Common myeloid progenitor, CD34-positive (primary cell): ENCODE data around the gene ACSS1.

Experiments used
- CTCF ChIA-PET: fragments of 350-600 bp; sonication (Branson Sonifier 250); formaldehyde crosslinking; loops from one replicate; lab custom pipeline; 2021; ENCODE audit warnings: antibody characterized with exemption; lab: Charles Lee
- POLR2A ChIA-PET: fragments of 350-600 bp; sonication (Branson Sonifier 250); formaldehyde crosslinking; loops from one replicate; lab custom pipeline; 2021; ENCODE audit warnings: antibody characterized with exemption; lab: Charles Lee
- DNase-seq, 3 donors: peaks; one replicate each; pipeline versions ENCODE4 v3.0.0 to v3.0.0-alpha.2; 2013
- H3K27ac ChIP-seq, 2 experiments: 1 replicate in 1 of 2; 2 replicates in 1 of 2; pipeline ENCODE4 v1.7.0; 2013; ENCODE audit warnings: inconsistent platforms in 2 of 2, low read length in 2 of 2, mild to moderate bottlenecking in 2 of 2, low read depth in 1 of 2, moderate library complexity in 1 of 2; ENCODE audit not compliant: severe bottlenecking in 2 of 2, insufficient read depth in 1 of 2, poor library complexity in 1 of 2
- H3K27me3 ChIP-seq, 5 experiments: replicated peaks in 2 of 5; 1 replicate in 3 of 5; 2 replicates in 2 of 5; pipeline versions ENCODE4 v1.6.1 to v1.7.0; 2013; ENCODE audit warnings: low read length in 4 of 5, mild to moderate bottlenecking in 2 of 5, moderate library complexity in 2 of 5, inconsistent platforms in 1 of 5; ENCODE audit not compliant: insufficient read depth in 5 of 5, control insufficient read depth in 4 of 5
- H3K36me3 ChIP-seq, 4 experiments: 1 replicate in 2 of 4; 2 replicates in 2 of 4; pipeline versions ENCODE4 v1.6.1 to v1.7.0; 2013; ENCODE audit warnings: low read length in 3 of 4, control low read depth in 1 of 4, mild to moderate bottlenecking in 1 of 4; ENCODE audit not compliant: control insufficient read depth in 4 of 4, insufficient read depth in 4 of 4
- H3K4me1 ChIP-seq, 4 experiments: 1 replicate in 3 of 4; 2 replicates in 1 of 4; pipeline versions ENCODE4 v1.6.1 to v1.7.1; 2013; ENCODE audit warnings: low read length in 3 of 4, mild to moderate bottlenecking in 3 of 4, control low read depth in 1 of 4, inconsistent platforms in 1 of 4, moderate library complexity in 1 of 4; ENCODE audit not compliant: control insufficient read depth in 4 of 4, insufficient read depth in 4 of 4; ENCODE audit errors: control extremely low read depth in 1 of 4
- H3K4me3 ChIP-seq, 7 experiments: 1 replicate in 4 of 7; 2 replicates in 3 of 7; pipeline versions ENCODE4 v1.5.1 to v1.7.0; 2013; ENCODE audit warnings: mild to moderate bottlenecking in 7 of 7, low read length in 6 of 7, moderate library complexity in 6 of 7, inconsistent platforms in 2 of 7, low read depth in 2 of 7, control low read depth in 1 of 7; ENCODE audit not compliant: insufficient read depth in 4 of 7, control insufficient read depth in 1 of 7; ENCODE audit errors: extremely low read depth in 1 of 7
- H3K9me3 ChIP-seq, 5 experiments: 1 replicate in 4 of 5; 2 replicates in 1 of 5; pipeline versions ENCODE4 v1.6.1 to v1.7.1; 2013; ENCODE audit warnings: low read length in 4 of 5, mild to moderate bottlenecking in 2 of 5, inconsistent platforms in 1 of 5, low read depth in 1 of 5, moderate library complexity in 1 of 5; ENCODE audit not compliant: control insufficient read depth in 4 of 5, insufficient read depth in 2 of 5; ENCODE audit errors: control extremely low read depth in 1 of 5
- WGBS: methylation state at CpG from one replicate; pipeline ENCODE4 v1.1.5; 2013; ENCODE audit not compliant: insufficient coverage; 5-methylcytosine and 5-hydroxymethylcytosine counted together

The ACSS1 gene

DNA sequence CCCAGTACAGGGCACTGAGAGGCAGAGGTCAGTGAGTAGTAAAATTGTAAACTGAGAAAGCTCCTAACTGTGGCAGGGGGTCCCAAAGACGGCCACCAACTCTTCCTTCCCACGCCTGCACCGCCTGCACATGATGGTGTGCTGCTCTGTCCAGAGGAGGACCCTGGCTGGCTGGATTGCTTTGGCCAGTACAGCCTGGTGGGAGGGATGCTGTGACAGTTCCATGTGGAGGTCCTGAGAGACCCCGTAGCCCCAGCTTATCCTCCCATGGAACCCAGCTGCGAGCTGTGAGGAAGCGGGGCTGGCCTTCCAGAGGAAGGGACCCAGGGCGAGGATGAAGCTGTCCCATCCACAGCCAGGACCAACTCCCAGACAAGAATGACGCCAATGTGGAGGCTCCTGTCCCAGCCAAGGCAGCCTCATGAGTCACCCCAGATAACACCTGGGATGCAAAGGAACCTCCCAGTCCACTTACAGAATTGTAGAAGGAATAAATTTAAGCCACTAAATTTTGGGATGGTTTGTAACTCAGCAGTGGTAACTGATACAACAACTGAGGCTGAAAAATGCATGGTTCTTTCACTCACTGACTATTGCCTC is 2.0 kb upstream of the ACSS1 start:
- DNase-seq = no peak
- ChIA-PET POLR2A (interaction anchor here (3.5 kb wide), 1 partner anchor 24 kb away, joined by 22 read pairs; no protein-coding TSS in a partner anchor), CTCF (interaction anchor here (0.7 to 5.5 kb wide), 8 partner anchors 22 to 119 kb away, joined by 3 to 33 read pairs (median 4); no protein-coding TSS in a partner anchor)
- 99% methylated on average over 7 of the region's 8 CpGs for WGBS
- Histone ChIP-seq H3K27me3 (peaks cover 0 to 5% (median 0%) of the 10 kb centered on the region in 5 experiments), H3K4me3 (no peak overlapping the region), H3K9me3 (no peaks in the 10 kb centered on the region), H3K36me3 (peaks cover 0 to 6% (median 0%) of the 10 kb centered on the region in 4 experiments), H3K27ac (no peak overlapping the region), H3K4me1 (peaks cover 0 to 40% (median 36%) of the 10 kb centered on the region in 4 experiments)

DNA sequence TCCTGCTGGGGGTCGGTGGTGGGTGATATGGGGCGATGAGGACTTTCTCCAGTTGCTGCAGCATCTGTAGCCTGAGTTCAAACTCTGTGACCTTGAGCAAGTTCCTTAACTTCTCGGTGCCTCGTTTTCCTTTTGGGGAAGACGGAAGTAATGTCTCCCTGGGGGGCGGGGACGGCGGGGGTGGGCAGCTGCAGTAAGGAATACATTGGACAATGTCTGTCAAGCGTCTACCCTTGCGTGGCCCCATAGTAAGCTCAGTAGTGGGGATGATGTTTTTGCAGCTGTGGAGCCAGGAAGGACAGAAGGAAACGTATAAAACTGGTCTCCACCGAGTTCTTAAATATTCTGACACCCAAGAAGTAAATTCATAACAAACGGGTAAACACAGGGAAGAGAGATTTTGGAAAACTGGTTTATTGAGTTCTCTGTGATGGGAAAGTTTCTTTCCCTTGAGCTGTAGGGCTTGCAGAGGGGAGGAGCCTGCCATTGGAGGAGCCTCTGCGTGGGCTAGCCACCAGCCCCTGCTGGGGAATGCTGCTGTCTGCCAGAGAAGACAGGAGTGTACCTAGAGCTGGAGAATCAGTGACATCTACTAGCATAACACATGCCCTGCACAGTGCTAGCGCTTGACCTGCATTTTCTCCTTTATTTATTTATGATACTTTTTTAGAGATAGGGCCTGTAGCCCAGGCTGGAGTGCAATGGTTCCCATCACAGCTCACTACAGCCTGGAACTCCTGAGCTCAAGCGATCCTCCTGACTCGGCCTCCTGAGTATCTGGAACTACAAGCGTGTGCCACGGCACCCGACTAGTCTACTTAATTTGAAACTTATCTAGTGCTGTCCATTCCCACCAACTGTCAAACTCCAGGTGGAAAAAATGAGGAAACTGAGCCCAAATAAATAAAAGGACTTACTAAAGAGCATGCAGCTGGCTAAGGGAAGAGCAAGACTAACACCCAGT is 1.2 kb upstream of the ACSS1 start:
- peaks cover 0 to 5% (median 0%) of the 10 kb centered on the region in 5 experiments for H3K27me3 ChIP-seq
- peaks cover 2 to 48% (median 42%) of the 10 kb centered on the region in 4 experiments for H3K4me1 ChIP-seq
- POLR2A ChIA-PET = interaction anchor here (1.5 to 3.5 kb wide), 2 partner anchors 24 to 64 kb away, joined by 3 to 22 read pairs; no protein-coding TSS in a partner anchor
- H3K36me3 ChIP-seq = peaks cover 0 to 6% (median 0%) of the 10 kb centered on the region in 4 experiments
- CTCF ChIA-PET = interaction anchor here (0.7 to 5.5 kb wide), 8 partner anchors 21 to 120 kb away, joined by 3 to 33 read pairs (median 4); no protein-coding TSS in a partner anchor
- H3K9me3 ChIP-seq = no peaks in the 10 kb centered on the region
- peak in 1 of 3 donors; percentile 52 for DNase-seq
- peak overlapping the region; percentile 67 to 87 (median 75) for H3K4me3 ChIP-seq
- peak overlapping the region; percentile 64 to 74 for H3K27ac ChIP-seq
- WGBS = 29% methylated on average over 13 of the region's 20 CpGs

DNA sequence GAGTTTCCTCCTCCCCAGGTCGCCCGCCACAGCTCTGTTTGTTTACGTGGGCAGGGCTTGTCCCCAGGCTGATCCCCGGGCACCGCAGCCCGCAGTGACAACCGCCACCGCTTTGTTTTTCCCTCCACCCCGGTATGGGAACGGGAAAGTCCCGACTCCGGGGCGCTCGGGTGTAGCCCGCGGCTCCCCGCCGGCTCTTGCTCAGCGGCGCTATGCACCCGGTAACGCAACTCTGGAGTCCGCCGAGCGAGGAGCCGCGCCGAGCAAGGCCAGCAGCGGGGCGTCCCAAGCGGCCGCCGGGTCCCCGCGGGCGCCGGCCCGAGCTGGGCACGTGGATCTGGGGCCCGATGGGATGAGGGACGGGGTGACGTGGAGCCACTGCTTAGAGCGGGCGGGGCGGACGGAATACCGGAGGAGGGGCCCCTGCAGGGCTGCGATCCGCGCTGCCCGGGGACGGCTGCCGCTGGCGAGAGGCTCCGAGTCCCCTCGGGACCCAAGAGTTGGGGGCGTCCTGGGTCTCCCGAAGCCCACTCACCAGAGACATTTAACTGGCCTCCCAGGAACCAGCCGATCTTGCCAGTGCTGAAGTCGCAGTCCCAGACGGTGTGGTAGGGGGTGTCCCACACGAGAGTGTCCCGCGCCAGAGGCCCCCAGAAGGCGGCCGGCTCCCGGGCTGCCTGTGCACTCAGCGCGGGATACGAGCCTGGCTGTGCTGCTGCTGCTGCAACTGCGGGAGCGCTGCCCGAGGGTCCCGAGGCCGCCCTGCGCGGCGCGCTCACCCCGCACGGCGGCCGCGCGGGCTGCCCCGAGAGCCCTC is 497 bp downstream of the ACSS1 start:
- no peaks in the 10 kb centered on the region for H3K9me3 ChIP-seq
- peak; percentile 69 to 89 (median 88) for DNase-seq
- H3K4me3 ChIP-seq = peak overlapping the region; percentile 67 to 87 (median 75)
- ChIA-PET POLR2A (interaction anchor here (1.5 to 3.5 kb wide), 2 partner anchors 22 to 62 kb away, joined by 3 to 22 read pairs; no protein-coding TSS in a partner anchor), CTCF (interaction anchor here (0.7 to 5.5 kb wide), 5 partner anchors 19 to 62 kb away, joined by 3 to 33 read pairs (median 3); no protein-coding TSS in a partner anchor)
- H3K36me3 ChIP-seq = peaks cover 0 to 6% (median 0%) of the 10 kb centered on the region in 4 experiments
- WGBS = under 1% methylated on average over 76 of the region's 86 CpGs
- H3K27ac ChIP-seq = peak overlapping the region; percentile 64 to 74
- peaks cover 9 to 65% (median 59%) of the 10 kb centered on the region in 4 experiments for H3K4me1 ChIP-seq
- H3K27me3 ChIP-seq = peaks cover 0 to 5% (median 0%) of the 10 kb centered on the region in 5 experiments

DNA sequence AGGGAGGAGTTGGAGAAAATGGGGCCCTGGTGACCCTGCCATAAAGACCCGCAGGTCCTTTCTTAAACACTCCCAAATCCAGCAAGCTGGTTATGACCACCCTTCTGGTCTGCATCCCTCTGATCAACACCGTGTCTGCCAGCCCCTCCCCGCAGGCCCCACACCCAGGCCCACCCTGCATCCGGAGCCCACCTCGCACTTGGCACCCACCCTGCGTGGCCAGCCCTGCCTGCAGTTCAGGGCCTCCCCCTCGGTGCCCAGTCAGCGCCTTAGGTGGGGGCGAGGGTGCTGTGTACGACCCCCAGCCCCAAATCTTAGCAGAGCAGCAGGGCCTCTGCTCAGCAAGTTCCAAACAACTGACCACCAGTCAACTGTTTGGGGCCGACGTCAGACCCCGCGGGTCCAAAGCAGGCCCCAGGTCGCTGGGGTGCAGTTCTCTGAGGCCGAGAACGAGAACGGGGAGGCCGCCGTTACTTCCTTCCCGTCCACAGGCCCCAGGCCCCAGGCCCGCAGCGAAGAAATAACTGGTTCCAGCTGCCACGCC is 1.2 kb downstream of the ACSS1 start:
- Histone ChIP-seq H3K4me3 (peak overlapping the region; percentile 67 to 87 (median 75)), H3K27me3 (peaks cover 0 to 5% (median 0%) of the 10 kb centered on the region in 5 experiments), H3K36me3 (peaks cover 0 to 6% (median under 1%) of the 10 kb centered on the region in 4 experiments), H3K9me3 (no peaks in the 10 kb centered on the region), H3K4me1 (peaks cover 9 to 67% (median 61%) of the 10 kb centered on the region in 4 experiments), H3K27ac (peak overlapping the region; percentile 64 to 74)
- POLR2A ChIA-PET = interaction anchor here (3.5 kb wide), 1 partner anchor 21 kb away, joined by 22 read pairs; no protein-coding TSS in a partner anchor
- WGBS = 5% methylated on average over 14 of the region's 24 CpGs
- DNase-seq = no peak
- CTCF ChIA-PET = interaction anchor here (0.6 to 5.5 kb wide), 5 partner anchors 23 to 62 kb away, joined by 3 to 33 read pairs (median 3); no protein-coding TSS in a partner anchor

DNA sequence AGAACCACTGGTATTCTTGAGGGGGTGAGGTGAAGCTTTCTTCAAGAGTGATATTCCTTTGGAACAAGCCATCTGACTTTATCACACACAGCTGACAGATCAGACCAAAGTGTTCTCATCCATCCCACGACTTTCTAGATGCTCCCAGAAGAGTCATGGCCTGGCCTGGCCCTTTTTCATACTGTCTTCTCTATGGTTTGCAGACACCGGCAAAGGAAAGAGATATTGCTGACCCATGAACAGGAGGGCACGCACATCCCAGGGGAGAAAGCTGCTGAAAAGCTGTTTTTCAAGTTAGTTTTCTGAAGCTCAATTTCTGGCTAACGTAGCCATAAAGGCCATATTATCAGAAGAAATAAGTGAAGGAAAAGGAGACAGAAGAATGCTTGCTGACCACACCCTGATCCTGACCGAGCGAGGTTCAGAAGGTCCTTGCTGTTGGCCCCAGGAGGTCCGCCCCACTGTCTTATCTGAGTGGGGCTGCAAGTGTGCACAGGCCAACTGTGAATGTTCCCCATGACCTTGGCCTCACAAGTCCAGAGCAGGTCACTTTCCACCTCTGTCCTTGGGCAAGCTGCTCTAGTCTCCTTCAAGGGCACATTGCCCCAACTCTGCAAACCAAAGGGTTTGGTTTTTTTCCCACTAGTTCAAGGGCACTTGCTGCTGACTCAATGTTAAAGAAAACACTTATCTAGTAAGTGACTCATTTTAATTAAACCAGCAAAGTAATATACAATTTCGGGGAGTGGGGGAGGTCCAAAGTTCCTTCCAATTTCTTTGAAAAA is 2.0 kb downstream of the ACSS1 start:
- Histone ChIP-seq H3K4me1 (peaks cover 9 to 67% (median 61%) of the 10 kb centered on the region in 4 experiments), H3K27ac (peak overlapping the region; percentile 64 to 74), H3K27me3 (peaks cover 0 to under 1% (median 0%) of the 10 kb centered on the region in 5 experiments), H3K36me3 (peaks cover 0 to 6% (median 2%) of the 10 kb centered on the region in 4 experiments), H3K4me3 (peak overlapping the region in 5 of 7 experiments; percentile 68 to 87 (median 81)), H3K9me3 (no peaks in the 10 kb centered on the region)
- DNase-seq = no peak
- POLR2A ChIA-PET = no interaction called here
- CTCF ChIA-PET = interaction anchor here (0.6 to 5.5 kb wide), 8 partner anchors 8 to 62 kb away, joined by 3 to 33 read pairs (median 7); no protein-coding TSS in a partner anchor
- WGBS = 90% methylated on average over 7 of the region's 8 CpGs
